Measurements from ENCODE around the gene HM13.
"Not testable (repeated sequence)": the region's sequence is repeated elsewhere in the genome, so short reads cannot be mapped to it uniquely, and the experiment has no call there.

HM13 gene

DNA sequence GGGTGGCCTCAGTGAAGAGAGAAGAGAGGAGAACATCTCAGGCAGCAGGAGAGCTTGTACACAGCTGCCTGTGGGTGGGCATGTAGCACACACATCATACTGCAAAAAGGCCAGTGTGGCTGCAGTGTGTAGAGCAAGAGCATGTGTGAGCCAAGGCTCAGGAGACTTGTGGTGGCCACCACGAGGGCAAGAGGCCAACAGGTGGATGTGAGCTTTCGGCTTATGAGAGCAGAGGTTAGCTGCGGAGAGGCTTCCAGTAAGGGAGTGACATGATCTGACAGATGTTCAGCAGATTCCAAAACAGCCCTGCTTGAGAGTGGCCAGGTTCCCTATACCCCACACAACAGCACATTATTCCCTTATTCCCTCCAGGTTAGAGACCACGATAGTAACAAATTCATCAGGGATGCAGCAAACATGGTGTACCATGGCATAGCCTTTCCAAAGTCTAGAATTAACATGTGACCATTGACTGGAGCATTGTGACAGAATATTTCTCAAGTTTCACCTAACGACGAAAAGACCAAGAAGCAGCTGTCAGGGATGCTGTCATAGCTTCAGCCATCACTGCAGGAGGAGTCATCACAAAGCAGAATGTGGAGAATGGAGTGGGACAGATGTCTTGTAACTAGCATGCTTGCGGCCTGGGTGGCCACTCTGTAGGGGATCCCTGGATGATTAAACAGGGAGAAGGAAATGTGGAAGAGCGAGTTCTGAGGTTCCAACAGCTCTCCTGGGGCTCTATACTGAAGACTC lies 23.1 kb downstream of the HM13 start:
- DNase-seq: no peak
- in situ Hi-C loops (cut with HindIII; ENCODE audit: low pct_ligation_motif_present, low pct_unique_long_range_greater_than_20kb, low sequenced_read_pairs): no loop called here

DNA sequence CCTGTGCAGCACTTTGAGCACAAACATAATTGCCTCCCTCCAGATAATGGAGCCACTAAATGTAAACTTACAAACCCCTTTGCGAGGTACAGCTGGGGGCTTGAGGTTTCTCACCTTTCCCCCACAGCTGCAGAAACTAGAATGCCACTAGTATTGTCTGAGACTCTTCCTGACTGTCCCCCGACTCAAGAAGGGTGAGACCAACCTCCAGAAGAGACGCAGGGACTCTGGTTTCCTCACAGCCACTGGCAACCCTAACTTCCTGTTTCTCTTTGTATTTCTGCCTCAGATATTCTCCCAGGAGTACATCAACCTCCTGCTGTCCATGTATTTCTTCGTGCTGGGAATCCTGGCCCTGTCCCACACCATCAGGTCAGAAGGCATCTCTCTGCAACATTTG lies 23.6 kb downstream of the HM13 start:
- in situ Hi-C loops (cut with HindIII; ENCODE audit: low pct_ligation_motif_present, low pct_unique_long_range_greater_than_20kb, low sequenced_read_pairs): no loop called here
- DNase-seq: no peak

DNA sequence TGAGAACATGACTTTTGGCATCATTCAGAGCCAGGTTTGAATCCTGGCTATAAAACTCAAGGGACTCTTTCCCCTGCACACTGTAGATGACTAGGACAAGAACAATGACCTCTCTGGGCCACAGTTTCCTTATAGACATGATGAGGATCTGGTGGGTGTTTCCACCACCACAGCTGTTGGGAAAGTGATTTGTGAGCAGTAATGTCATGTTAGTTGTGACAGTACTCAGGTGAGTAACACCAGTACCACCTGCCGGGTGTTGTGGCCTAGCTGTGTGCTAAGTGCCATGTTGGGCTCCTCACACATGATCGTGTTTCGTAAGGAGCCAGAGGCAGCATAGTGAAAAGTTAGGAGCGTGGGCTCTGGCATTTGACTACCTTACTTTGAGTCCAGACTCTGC lies 24.1 kb downstream of the HM13 start:
- in situ Hi-C loops (cut with HindIII; ENCODE audit: low pct_ligation_motif_present, low pct_unique_long_range_greater_than_20kb, low sequenced_read_pairs): no loop called here

DNA sequence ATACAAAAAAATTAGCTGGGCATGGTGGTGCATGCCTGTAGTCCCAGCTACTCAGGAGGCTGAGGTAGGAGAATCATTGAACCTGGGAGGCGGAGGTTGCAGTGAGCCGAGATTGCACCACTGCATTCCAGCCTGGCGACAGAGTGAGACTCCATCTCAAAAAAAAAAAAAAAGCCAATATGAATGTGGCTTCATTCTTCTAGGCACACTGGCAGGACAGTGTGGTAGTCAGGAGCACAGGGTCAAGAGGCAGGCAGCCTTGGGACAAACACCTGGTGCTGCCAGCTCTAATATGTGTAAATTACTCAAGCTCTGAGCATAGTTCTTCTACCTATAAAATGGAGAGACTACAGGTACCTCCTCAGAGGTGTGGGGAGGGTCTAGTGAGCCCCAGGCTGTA lies 25.4 kb downstream of the HM13 start:
- in situ Hi-C loops (cut with HindIII; ENCODE audit: low pct_ligation_motif_present, low pct_unique_long_range_greater_than_20kb, low sequenced_read_pairs): not testable (repeated sequence)

More for the DNA sequence above, 24.1 kb downstream of the HM13 start:
- no peak for DNase-seq

DNA sequence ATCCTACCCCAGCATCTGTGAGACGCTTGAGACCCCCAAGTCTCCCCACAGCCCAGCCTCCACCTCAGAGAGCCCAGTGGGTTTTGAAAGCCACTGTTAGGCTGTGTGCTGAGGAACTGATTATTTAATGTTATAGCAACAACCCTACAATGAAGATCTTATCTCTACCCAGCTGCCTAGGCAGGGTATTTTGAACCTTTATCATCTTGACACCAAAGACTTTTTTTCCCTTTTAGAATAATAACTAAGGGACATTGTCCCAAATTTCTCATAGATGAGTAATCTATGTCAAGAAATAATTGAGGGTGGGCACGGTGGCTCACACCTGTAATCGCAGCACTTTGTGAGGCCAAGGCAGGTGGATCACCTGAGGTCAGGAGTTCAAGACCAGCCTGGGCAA lies 26.2 kb downstream of the HM13 start:
- DNase-seq: no peak
- in situ Hi-C loops (cut with HindIII; ENCODE audit: low pct_ligation_motif_present, low pct_unique_long_range_greater_than_20kb, low sequenced_read_pairs): no loop called here

More for the DNA sequence above, 25.4 kb downstream of the HM13 start:
- DNase-seq: peak; percentile 26

DNA sequence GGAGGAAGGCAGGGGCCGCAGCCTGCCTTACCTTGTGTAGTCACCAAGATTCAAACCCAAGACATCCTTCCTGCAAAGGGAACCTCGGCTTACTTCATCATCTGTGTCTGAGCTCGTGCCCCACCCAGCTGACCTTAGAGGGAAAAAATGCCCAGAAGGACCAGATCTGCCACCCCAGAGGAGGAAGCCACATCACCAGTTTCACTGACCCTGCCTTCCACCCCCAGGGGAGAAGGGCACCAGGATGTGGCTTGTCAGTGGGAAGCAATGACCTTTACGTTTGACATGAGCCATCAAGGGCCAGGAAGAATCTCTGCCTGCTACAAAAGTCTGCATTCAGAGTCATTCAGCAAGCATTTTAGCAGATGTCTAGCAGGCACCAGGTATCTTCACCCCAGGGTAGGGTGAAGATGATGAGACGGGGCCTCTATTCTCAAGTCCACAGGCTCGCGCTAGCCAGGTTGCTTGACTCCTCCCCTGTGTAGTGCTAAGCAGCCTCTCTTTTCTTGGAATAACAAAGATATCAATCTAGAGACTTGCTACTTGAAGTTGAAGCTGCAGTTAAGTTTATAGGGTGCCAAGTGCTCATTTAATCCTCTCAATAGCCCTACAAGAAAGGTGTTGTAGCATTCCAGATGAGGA lies 28.1 kb downstream of the HM13 start:
- in situ Hi-C loops (cut with HindIII; ENCODE audit: low pct_ligation_motif_present, low pct_unique_long_range_greater_than_20kb, low sequenced_read_pairs): no loop called here
- peak; percentile 52 for DNase-seq

DNA sequence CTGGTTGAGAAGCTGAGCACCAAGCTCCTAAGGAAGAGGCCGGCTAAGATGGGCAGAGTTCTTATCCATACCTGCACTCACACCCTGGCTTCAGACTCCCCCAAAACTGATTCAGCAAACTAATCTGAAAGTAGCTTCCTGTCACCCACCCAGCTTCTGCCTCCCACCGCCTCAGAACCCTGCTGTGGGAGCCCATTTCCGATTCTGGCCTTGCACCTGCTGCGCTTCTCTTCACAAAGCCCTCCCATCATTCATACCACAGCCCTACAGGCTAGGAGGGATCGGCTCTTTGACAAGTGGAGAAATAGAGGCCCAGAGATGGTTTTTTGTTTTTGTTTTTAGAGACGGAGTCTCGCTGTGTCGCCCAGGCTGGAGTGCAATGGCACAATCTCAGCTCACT lies 28.7 kb downstream of the HM13 start:
- no peak for DNase-seq
- in situ Hi-C loops (cut with HindIII; ENCODE audit: low pct_ligation_motif_present, low pct_unique_long_range_greater_than_20kb, low sequenced_read_pairs): no loop called here

DNA sequence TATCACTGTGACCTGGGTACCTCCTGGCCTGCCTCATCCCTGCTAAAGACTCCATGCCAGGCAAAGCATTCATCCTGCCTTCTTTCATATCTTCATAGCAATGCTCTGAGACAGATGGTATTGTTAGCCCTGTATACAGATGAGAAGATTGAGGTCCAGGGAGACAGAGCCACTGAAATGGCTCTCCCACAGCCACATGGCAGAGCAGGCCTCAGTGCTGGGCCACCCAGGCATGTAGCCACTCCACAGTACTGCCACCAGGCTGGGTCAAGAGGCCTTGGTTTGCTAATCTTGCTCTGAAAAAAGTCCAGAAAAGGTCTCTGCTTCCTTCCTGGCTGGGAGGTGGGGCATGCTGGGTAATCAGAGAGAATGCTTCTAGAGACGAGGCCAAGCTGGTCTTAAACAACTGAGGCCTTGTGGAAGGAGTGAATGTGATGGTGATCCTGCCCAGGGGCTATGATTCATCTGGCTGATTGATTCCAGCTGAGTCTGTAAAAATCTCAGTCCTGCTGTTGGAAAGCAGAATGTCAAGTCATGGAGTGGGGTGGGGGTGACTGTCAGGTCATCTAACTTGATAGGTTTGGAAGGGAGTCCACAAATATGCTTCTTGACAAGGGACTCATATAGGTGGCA lies 29.8 kb downstream of the HM13 start:
- in situ Hi-C loops (cut with HindIII; ENCODE audit: low pct_ligation_motif_present, low pct_unique_long_range_greater_than_20kb, low sequenced_read_pairs): no loop called here
- DNase-seq: peak; percentile 39

DNA sequence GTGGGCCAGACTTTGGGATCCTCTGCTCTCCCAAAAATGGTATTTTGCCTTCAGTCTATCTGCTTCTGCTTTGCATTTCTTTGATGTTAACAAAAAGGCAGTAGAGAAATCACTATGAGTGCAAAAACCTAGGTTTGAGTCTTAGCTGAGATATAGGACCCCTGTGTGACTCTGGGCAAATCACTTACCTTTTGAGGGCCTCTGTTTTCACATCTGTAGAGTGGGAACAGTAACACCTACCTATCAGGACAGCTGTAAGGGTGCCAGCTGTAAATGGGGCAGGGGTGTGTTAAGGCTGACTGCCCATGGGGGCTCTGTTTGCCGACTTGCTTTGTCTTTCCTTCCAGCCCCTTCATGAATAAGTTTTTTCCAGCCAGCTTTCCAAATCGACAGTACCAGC lies 30.4 kb downstream of the HM13 start:
- in situ Hi-C loops (cut with HindIII; ENCODE audit: low pct_ligation_motif_present, low pct_unique_long_range_greater_than_20kb, low sequenced_read_pairs): no loop called here
- no peak for DNase-seq

DNA sequence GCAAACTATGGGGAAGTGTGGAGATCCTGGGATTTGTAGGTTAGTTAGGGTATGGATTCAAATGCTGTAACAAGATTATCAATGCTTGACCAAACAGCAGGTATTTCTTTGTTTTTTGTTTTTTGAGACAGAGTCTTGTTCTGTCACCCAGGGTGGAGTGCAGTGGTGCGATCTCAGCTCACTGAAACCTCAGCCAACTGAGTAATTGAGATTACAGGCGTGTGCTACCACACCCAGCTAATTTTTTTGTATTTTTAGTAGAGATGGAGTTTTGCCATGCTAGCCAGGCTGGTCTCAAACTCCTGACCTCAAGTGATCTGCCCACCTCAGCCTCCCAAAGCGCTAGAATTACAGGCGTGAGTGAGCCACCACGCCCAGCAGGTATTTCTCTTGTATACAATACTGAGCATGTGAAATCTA lies 31.4 kb downstream of the HM13 start:
- DNase-seq; in situ Hi-C loops (cut with HindIII; ENCODE audit: low pct_ligation_motif_present, low pct_unique_long_range_greater_than_20kb, low sequenced_read_pairs): not testable (repeated sequence)

DNA sequence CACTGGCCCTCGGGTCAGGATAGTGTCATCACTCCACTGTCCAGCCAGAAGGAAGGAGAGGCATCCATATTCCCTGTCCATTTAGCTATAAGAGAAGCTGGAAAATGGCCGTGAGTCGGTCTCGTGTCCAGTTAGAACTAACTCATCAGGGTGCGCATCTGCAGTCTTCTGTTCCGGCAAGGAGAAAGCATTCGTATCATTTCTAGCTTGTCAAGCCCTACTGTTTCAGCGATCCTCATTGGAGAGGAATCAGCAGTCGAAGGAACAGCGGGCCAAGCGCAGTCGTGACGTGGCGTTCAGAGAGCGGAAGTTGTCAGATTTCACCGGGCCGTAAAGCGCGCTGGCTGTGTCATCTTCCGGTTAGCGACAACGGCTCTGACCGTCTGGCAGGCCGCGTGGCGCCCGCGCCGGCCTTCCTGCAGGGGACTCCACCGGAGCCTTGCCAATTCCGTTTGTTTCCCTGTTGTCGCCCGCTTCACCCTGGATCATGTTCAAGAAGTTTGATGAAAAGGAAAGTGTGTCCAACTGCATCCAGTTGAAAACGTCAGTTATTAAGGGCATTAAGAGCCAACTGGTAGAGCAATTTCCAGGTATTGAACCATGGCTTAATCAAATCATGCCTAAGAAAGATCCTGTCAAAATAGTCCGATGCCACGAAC lies 32.9 kb downstream of the HM13 start:
- DNase-seq: no peak
- in situ Hi-C loops (cut with HindIII; ENCODE audit: low pct_ligation_motif_present, low pct_unique_long_range_greater_than_20kb, low sequenced_read_pairs): no loop called here

DNA sequence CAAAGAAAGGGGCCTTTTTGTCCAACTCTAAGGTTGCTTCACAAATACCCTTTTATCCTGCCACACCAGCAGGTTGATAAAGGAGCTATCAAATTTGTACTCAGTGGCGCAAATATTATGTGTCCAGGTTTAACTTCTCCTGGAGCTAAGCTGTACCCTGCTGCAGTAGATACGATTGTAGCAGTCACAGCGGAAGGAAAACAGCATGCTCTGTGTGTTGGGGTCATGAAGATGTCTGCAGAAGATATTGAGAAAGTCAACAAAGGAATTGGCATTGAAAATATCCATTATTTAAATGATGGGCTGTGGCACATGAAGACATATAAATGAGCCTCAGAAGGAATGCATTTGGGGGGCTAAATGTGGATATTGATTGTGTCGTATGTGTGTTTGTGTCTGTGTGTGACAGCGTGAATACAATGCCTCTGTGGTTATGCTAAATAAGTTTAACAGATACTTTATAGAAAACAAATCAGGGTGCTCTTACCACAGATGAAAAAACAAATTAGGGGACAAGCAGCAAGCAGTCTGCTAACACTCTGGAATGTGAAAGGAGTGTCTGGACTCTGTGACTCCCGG lies 33.6 kb downstream of the HM13 start:
- DNase-seq: no peak

DNA sequence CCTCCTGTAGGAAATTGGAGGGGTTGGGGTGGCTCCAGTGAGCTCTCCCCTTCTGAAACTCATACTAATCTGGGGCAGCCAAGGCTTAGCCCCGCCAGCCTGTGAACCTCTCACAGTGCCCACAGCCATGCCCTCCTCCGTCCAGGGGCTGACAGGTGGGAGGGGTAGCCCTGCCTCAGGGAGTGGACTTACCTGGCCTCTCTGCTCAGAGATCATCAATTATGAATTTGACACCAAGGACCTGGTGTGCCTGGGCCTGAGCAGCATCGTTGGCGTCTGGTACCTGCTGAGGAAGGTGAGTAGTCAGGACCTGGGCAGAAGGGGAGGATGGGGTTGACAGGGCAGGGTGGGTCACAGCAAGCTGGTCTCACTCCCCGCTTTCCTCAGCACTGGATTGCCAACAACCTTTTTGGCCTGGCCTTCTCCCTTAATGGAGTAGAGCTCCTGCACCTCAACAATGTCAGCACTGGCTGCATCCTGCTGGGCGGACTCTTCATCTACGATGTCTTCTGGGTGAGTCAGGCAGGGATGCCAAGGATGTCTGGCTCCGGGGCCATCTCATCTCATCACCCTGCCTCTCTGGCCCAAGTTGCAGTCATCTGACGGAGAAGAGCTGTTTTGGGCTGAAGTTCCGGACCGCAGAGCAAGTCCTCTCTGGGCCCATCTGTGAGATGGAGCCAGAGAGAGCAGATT lies 34.7 kb downstream of the HM13 start:
- in situ Hi-C loops (cut with HindIII; ENCODE audit: low pct_ligation_motif_present, low pct_unique_long_range_greater_than_20kb, low sequenced_read_pairs): no loop called here
- no peak for DNase-seq

More for the DNA sequence above, 33.6 kb downstream of the HM13 start:
- in situ Hi-C loops (cut with HindIII; ENCODE audit: low pct_ligation_motif_present, low pct_unique_long_range_greater_than_20kb, low sequenced_read_pairs): no loop called here

DNA sequence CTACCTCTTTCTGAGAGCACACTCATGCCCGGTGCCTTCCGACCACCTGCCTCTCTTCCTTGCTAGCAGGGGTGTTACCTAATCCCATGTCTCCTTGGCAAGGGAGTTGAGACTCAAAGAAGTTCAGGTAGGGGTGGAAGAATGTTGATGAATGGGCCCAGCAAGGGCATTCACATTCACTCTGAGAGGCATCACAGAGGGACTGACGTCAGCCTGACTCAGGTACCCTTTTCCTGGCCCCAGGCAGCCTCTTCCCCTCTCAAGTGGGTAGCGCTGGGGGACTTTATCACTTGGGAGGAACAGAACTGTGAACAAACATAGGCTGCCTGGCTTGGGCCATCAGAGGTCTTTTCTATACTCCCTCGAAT lies 35.3 kb downstream of the HM13 start:
- in situ Hi-C loops (cut with HindIII; ENCODE audit: low pct_ligation_motif_present, low pct_unique_long_range_greater_than_20kb, low sequenced_read_pairs): no loop called here
- DNase-seq: no peak

DNA sequence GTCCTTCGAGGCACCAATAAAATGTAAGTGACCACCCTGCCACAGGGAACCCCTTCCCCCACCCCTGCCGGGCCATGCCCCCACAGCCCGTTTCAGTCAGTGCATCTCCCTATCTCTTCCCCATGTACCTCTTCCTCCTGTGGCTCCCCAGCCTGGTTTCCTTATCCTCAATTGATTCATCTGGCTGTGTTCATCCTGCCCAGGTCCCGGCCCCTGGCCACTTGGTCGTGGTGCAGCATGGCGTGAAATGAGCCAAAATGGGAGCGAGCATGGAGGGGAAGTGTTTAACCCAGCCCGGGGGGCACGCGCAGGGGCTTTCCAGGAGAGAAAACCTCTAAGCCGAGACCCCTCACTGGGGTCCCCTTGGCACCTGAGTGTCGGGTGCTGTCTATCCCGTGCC lies 35.9 kb downstream of the HM13 start:
- DNase-seq: no peak
- in situ Hi-C loops (cut with HindIII; ENCODE audit: low pct_ligation_motif_present, low pct_unique_long_range_greater_than_20kb, low sequenced_read_pairs): no loop called here

DNA sequence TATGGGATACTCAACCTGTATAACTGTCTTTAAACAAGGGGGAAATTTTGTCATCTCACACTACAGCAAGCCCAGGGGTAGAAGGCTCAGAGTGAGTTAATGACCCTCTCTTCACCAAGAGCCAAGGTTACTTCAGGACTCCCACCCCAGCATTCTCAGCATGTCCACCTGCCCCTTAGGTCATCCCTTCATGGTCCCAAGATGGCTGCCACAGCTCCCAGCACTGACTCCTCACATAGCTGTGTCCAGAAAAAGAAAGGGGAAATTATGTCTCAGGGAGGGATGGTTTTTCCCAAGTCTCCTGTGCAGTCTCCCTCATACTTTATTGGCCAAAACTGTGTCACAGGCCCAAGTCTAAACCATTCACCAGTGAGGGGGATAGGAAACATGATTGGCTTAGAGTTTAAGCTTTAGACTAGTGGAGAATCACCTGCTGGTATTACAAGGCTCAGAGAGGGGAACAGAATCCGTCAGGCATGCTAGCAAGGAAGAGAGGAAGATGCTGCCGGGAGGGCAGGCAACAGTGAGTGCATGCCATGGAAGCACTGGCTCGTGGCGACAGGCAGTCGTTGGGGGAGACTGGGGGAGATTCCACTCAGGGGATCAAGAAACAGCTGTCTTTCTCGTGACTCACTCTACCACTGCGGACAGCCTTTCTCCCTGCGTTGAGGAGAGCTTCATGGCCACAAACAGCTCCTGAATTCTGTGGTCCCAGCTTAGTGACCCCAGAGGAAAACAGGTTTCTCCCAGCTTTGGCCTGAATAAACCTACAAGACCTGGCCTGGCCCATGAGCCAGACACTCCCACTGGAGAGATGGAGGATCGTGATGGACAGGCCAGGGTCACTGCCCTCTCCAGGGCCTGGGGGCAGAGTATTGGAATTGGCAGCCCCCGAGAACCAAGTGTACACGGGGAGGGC lies 37.2 kb downstream of the HM13 start:
- in situ Hi-C loops (cut with HindIII; ENCODE audit: low pct_ligation_motif_present, low pct_unique_long_range_greater_than_20kb, low sequenced_read_pairs): no loop called here

DNA sequence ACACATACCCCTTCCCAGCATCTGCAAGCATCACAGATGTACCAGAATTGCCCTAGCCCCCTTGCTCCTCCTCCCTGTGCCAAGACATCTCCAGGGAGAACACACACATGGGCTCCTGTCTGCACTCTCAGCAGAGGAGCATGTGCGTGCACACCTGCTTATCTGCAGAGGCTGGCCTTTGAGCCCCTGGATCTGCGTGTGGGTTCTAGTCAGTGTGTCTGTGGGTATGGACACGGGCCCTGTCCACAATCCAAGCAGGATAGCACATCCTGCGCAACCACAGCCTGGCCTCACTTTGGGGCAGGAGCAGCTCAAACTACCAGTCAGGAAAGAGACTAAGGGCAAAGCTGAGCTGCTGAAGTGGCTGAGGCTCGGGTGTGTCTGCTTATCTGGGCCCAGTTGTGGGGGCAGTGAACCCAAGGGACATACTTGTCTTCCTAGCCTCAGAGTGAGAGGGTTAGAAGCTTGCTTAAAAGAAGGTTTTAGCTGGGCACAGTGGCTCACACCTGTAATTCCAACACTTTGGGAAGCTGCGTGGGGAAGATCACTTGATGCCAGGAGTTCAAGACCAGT lies 41.0 kb downstream of the HM13 start:
- DNase-seq: no peak
- in situ Hi-C loops (cut with HindIII; ENCODE audit: low pct_ligation_motif_present, low pct_unique_long_range_greater_than_20kb, low sequenced_read_pairs): no loop called here

More for the DNA sequence above, 37.2 kb downstream of the HM13 start:
- DNase-seq: peak; percentile 96
